ENCODE data around the gene UBE3A.
A peak's percentile ranks its signal among the peaks of the same experiment; 100 is the strongest.

UBE3A gene

DNA sequence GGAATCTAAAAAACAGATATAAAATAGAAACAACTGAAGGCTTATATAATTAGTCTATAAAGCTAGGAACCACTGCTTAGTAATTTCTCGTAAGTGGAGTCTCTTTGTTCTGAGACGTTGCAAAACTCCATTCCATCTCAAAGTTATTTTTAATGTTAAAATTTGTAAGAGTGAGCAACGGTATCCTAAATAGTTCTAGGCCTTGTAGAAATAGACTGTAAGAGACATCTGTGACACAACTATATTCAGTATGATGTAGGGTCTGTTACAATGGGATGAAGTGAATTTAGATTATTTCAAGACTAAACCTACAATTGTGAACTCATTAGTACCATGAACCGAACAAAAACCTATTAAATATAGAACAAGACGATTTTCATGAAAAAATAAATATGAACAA lies 57.2 kb downstream of the UBE3A start:
- no peak overlapping the region for H3K56ac ChIP-seq (ENCODE audit: low read length)
- no peak for DNase-seq
- H3K27ac ChIP-seq (ENCODE audit: low read depth, low read length), result no peak overlapping the region
- H3K4ac ChIP-seq (ENCODE audit: low read depth, low read length), result no peak overlapping the region
- whole genome bisulfite sequencing (ENCODE audit: extremely low coverage, insufficient coverage, low lambda C conversion rate), result no CpG with 5 or more reads among the region's 5 CpGs
- no peak overlapping the region for H3K9ac ChIP-seq (ENCODE audit: low read length)
- no peak overlapping the region for H2BK15ac ChIP-seq (replicated peaks; ENCODE audit: low read depth)
- H4K5ac ChIP-seq (ENCODE audit: low read length), result no peak overlapping the region
- H3K4me1 ChIP-seq (ENCODE audit: control insufficient read depth, low read depth, low read length), result no peaks in the 10 kb centered on the region
- no peaks in the 10 kb centered on the region for H3K27me3 ChIP-seq (ENCODE audit: insufficient read depth, low read length, poor library complexity)
- no peak overlapping the region for H3K23ac ChIP-seq (ENCODE audit: low read length)
- peaks cover 21% of the 10 kb centered on the region for H3K79me2 ChIP-seq (ENCODE audit: control insufficient read depth, insufficient read depth, low read length)
- no peak overlapping the region for H3K4me3 ChIP-seq (ENCODE audit: low read length)
- no peaks in the 10 kb centered on the region for H3K36me3 ChIP-seq (ENCODE audit: control insufficient read depth, insufficient read depth, low read length)
- no peak overlapping the region for H4K8ac ChIP-seq (ENCODE audit: low read depth, low read length)
- H3K4me2 ChIP-seq (ENCODE audit: low read length), result no peak overlapping the region
- H3K18ac ChIP-seq (ENCODE audit: low read length), result no peak overlapping the region
- no peak overlapping the region for H2AK5ac ChIP-seq (ENCODE audit: low read length)
- H2BK5ac ChIP-seq (ENCODE audit: low read length), result no peak overlapping the region
- H3K79me1 ChIP-seq (ENCODE audit: low read length), result peaks cover 2% of the 10 kb centered on the region
- no peak overlapping the region for H2BK120ac ChIP-seq (ENCODE audit: low read depth, low read length)

DNA sequence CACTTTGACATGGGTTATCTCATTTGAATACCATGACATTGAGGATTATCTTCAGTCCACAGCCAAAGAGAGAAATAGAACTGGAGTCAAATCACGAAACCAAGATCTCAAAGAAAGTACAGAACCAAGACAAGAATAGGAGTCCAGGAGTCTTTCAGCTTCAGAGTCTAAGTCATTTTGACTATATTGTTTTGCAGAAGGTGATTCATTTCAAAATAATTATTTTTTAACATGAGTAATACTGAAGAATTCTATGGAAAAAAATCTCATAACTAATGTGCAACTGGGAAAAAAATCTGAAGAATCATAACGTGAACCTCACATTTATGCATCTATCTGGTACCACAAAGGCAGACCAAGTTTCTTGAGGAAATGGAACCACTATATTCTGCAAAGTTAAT lies 60.3 kb downstream of the UBE3A start:
- H3K79me1 ChIP-seq (ENCODE audit: low read length), result peaks cover 5% of the 10 kb centered on the region
- no peak overlapping the region for H2BK120ac ChIP-seq (ENCODE audit: low read depth, low read length)
- H3K4me2 ChIP-seq (ENCODE audit: low read length), result no peak overlapping the region
- H2BK5ac ChIP-seq (ENCODE audit: low read length), result no peak overlapping the region
- H3K4me3 ChIP-seq (ENCODE audit: low read length), result no peak overlapping the region
- no peak overlapping the region for H3K23ac ChIP-seq (ENCODE audit: low read length)
- WGBS (ENCODE audit: extremely low coverage, insufficient coverage, low lambda C conversion rate), result no CpG with 5 or more reads among the region's 2 CpGs
- H3K36me3 ChIP-seq (ENCODE audit: control insufficient read depth, insufficient read depth, low read length), result no peaks in the 10 kb centered on the region
- H3K27me3 ChIP-seq (ENCODE audit: insufficient read depth, low read length, poor library complexity), result no peaks in the 10 kb centered on the region
- no peak overlapping the region for H4K8ac ChIP-seq (ENCODE audit: low read depth, low read length)
- no peak overlapping the region for H3K56ac ChIP-seq (ENCODE audit: low read length)
- no peaks in the 10 kb centered on the region for H3K4me1 ChIP-seq (ENCODE audit: control insufficient read depth, low read depth, low read length)
- no peak overlapping the region for H3K9ac ChIP-seq (ENCODE audit: low read length)
- H3K4ac ChIP-seq (ENCODE audit: low read depth, low read length), result no peak overlapping the region
- no peak overlapping the region for H3K18ac ChIP-seq (ENCODE audit: low read length)
- H2BK15ac ChIP-seq (replicated peaks; ENCODE audit: low read depth), result no peak overlapping the region
- no peak overlapping the region for H4K5ac ChIP-seq (ENCODE audit: low read length)
- H3K27ac ChIP-seq (ENCODE audit: low read depth, low read length), result no peak overlapping the region
- peaks cover 16% of the 10 kb centered on the region for H3K79me2 ChIP-seq (ENCODE audit: control insufficient read depth, insufficient read depth, low read length)
- DNase-seq, result no peak
- H2AK5ac ChIP-seq (ENCODE audit: low read length), result no peak overlapping the region

DNA sequence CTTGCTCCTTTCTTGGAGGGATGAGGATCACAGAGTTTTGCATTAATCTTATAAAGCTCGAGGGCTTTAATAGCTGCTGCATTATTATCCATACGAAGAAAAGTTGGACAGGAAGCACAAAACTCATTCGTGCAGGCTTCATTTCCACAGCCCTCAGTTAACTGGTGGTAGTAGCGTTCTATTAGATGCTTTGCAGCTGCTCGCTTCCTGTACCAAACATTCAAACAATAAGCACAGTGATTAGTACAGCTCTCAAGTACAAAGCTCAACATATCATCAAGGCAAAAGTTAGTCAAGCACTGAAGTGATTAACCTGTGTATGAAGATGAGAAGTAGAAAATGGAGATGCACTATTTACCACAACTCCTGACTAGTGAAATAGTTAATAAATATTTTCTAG lies 63.3 kb downstream of the UBE3A start:
- Histone ChIP-seq H3K27ac (ENCODE audit: low read depth, low read length) (no peak overlapping the region), H2AK5ac (ENCODE audit: low read length) (no peak overlapping the region), H3K4ac (ENCODE audit: low read depth, low read length) (no peak overlapping the region), H3K4me2 (ENCODE audit: low read length) (no peak overlapping the region), H4K5ac (ENCODE audit: low read length) (no peak overlapping the region), H3K36me3 (ENCODE audit: control insufficient read depth, insufficient read depth, low read length) (peaks cover 1% of the 10 kb centered on the region), H3K18ac (ENCODE audit: low read length) (no peak overlapping the region), H3K79me1 (ENCODE audit: low read length) (peaks cover 5% of the 10 kb centered on the region), H2BK15ac (replicated peaks; ENCODE audit: low read depth) (no peak overlapping the region), H2BK5ac (ENCODE audit: low read length) (no peak overlapping the region), H2BK120ac (ENCODE audit: low read depth, low read length) (no peak overlapping the region), H3K4me3 (ENCODE audit: low read length) (no peak overlapping the region), H3K9ac (ENCODE audit: low read length) (no peak overlapping the region), H3K56ac (ENCODE audit: low read length) (no peak overlapping the region), H3K4me1 (ENCODE audit: control insufficient read depth, low read depth, low read length) (no peaks in the 10 kb centered on the region), H3K23ac (ENCODE audit: low read length) (no peak overlapping the region), H4K8ac (ENCODE audit: low read depth, low read length) (no peak overlapping the region), H3K27me3 (ENCODE audit: insufficient read depth, low read length, poor library complexity) (no peaks in the 10 kb centered on the region), H3K79me2 (ENCODE audit: control insufficient read depth, insufficient read depth, low read length) (peaks cover 9% of the 10 kb centered on the region)
- no CpG with 5 or more reads among the region's 5 CpGs for WGBS (ENCODE audit: extremely low coverage, insufficient coverage, low lambda C conversion rate)
- no peak for DNase-seq

DNA sequence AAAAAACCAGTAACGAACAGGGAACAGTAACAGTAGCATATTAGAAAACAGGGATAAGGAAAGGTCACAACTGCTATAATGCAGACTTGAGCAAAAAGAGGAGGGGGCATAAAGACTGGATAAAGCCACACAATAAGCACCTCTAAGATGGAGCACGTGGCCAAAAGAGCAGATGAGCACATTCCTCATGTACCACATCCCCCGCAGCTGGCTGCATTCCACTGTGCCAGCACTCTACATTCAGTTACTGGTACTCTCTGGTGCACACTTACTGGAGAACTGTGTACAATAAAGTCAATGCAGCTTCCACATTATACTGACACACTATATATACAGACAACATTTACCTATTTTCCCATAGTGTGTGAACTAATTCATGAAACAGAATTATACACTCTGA lies 64.7 kb downstream of the UBE3A start:
- Histone ChIP-seq H3K23ac (ENCODE audit: low read length) (no peak overlapping the region), H3K56ac (ENCODE audit: low read length) (no peak overlapping the region), H3K4ac (ENCODE audit: low read depth, low read length) (no peak overlapping the region), H3K27ac (ENCODE audit: low read depth, low read length) (no peak overlapping the region), H3K4me3 (ENCODE audit: low read length) (no peak overlapping the region), H3K27me3 (ENCODE audit: insufficient read depth, low read length, poor library complexity) (no peaks in the 10 kb centered on the region), H3K36me3 (ENCODE audit: control insufficient read depth, insufficient read depth, low read length) (peaks cover 1% of the 10 kb centered on the region), H3K79me1 (ENCODE audit: low read length) (peaks cover 5% of the 10 kb centered on the region), H3K79me2 (ENCODE audit: control insufficient read depth, insufficient read depth, low read length) (peaks cover 6% of the 10 kb centered on the region), H2AK5ac (ENCODE audit: low read length) (no peak overlapping the region), H2BK120ac (ENCODE audit: low read depth, low read length) (no peak overlapping the region), H3K9ac (ENCODE audit: low read length) (no peak overlapping the region), H2BK5ac (ENCODE audit: low read length) (no peak overlapping the region), H4K8ac (ENCODE audit: low read depth, low read length) (no peak overlapping the region), H3K18ac (ENCODE audit: low read length) (no peak overlapping the region), H2BK15ac (replicated peaks; ENCODE audit: low read depth) (no peak overlapping the region), H3K4me2 (ENCODE audit: low read length) (no peak overlapping the region), H3K4me1 (ENCODE audit: control insufficient read depth, low read depth, low read length) (no peaks in the 10 kb centered on the region), H4K5ac (ENCODE audit: low read length) (no peak overlapping the region)
- WGBS (ENCODE audit: extremely low coverage, insufficient coverage, low lambda C conversion rate), result no CpG with 5 or more reads among the region's 3 CpGs
- no peak for DNase-seq

DNA sequence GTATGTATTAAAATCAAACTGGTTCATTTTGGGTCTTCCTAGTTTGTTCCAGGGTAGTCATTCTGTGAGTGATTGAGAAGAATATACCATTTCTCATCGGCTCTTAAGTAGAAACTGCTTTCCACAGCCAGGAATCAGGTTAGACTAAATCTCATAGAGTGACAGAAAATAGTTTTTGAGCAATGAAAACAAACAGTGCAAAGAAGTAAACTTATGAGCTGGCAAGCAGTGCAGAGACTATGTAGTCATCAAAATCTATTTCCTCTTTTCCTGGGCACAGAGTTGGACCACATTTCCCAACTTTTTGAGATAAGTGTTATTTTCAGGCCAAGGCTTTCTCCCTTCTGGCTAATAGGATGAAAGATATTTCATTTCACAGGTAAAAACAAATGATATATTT lies 66.5 kb downstream of the UBE3A start:
- no peak overlapping the region for H3K18ac ChIP-seq (ENCODE audit: low read length)
- no peaks in the 10 kb centered on the region for H3K4me1 ChIP-seq (ENCODE audit: control insufficient read depth, low read depth, low read length)
- H2BK15ac ChIP-seq (replicated peaks; ENCODE audit: low read depth), result no peak overlapping the region
- WGBS (ENCODE audit: extremely low coverage, insufficient coverage, low lambda C conversion rate), result no CpG with 5 or more reads among the region's 1 CpG
- no peak overlapping the region for H3K27ac ChIP-seq (ENCODE audit: low read depth, low read length)
- peaks cover 5% of the 10 kb centered on the region for H3K79me1 ChIP-seq (ENCODE audit: low read length)
- H3K27me3 ChIP-seq (ENCODE audit: insufficient read depth, low read length, poor library complexity), result no peaks in the 10 kb centered on the region
- no peak overlapping the region for H3K4ac ChIP-seq (ENCODE audit: low read depth, low read length)
- H3K79me2 ChIP-seq (ENCODE audit: control insufficient read depth, insufficient read depth, low read length), result peaks cover 5% of the 10 kb centered on the region
- no peak overlapping the region for H2BK5ac ChIP-seq (ENCODE audit: low read length)
- H2BK120ac ChIP-seq (ENCODE audit: low read depth, low read length), result no peak overlapping the region
- H3K36me3 ChIP-seq (ENCODE audit: control insufficient read depth, insufficient read depth, low read length), result peaks cover 1% of the 10 kb centered on the region
- H3K4me3 ChIP-seq (ENCODE audit: low read length), result no peak overlapping the region
- H4K8ac ChIP-seq (ENCODE audit: low read depth, low read length), result no peak overlapping the region
- H3K4me2 ChIP-seq (ENCODE audit: low read length), result no peak overlapping the region
- no peak for DNase-seq
- no peak overlapping the region for H2AK5ac ChIP-seq (ENCODE audit: low read length)
- no peak overlapping the region for H3K56ac ChIP-seq (ENCODE audit: low read length)
- no peak overlapping the region for H4K5ac ChIP-seq (ENCODE audit: low read length)
- no peak overlapping the region for H3K23ac ChIP-seq (ENCODE audit: low read length)
- H3K9ac ChIP-seq (ENCODE audit: low read length), result no peak overlapping the region

DNA sequence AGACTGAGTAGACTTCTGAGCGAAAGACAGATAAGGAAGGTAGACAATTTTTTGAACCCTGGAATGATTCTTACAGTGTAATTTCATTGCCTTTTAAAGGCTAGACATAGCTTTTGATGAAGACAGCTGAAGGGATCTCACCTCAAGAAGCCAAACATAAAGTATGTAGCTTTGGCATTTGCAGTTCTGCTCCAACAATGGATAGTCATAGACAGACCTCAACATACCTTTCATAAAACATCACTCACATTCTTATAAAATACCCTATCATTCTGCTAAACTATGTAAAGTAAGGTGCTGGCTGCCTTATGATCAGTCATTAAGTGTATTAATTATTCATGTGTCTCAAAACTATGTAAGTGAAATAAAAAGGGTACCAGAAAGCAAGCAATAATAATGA lies 70.0 kb downstream of the UBE3A start:
- no peak overlapping the region for H3K23ac ChIP-seq (ENCODE audit: low read length)
- no peak overlapping the region for H3K9ac ChIP-seq (ENCODE audit: low read length)
- peaks cover 2% of the 10 kb centered on the region for H3K79me1 ChIP-seq (ENCODE audit: low read length)
- WGBS (ENCODE audit: extremely low coverage, insufficient coverage, low lambda C conversion rate), result no CpG with 5 or more reads among the region's 1 CpG
- H3K27me3 ChIP-seq (ENCODE audit: insufficient read depth, low read length, poor library complexity), result no peaks in the 10 kb centered on the region
- H3K56ac ChIP-seq (ENCODE audit: low read length), result no peak overlapping the region
- H2BK15ac ChIP-seq (replicated peaks; ENCODE audit: low read depth), result no peak overlapping the region
- no peak overlapping the region for H3K4me3 ChIP-seq (ENCODE audit: low read length)
- H4K8ac ChIP-seq (ENCODE audit: low read depth, low read length), result no peak overlapping the region
- peak; percentile 11 for DNase-seq
- peaks cover 2% of the 10 kb centered on the region for H3K79me2 ChIP-seq (ENCODE audit: control insufficient read depth, insufficient read depth, low read length)
- H2BK5ac ChIP-seq (ENCODE audit: low read length), result no peak overlapping the region
- peaks cover 1% of the 10 kb centered on the region for H3K36me3 ChIP-seq (ENCODE audit: control insufficient read depth, insufficient read depth, low read length)
- no peak overlapping the region for H3K27ac ChIP-seq (ENCODE audit: low read depth, low read length)
- H2BK120ac ChIP-seq (ENCODE audit: low read depth, low read length), result no peak overlapping the region
- no peak overlapping the region for H2AK5ac ChIP-seq (ENCODE audit: low read length)
- H4K5ac ChIP-seq (ENCODE audit: low read length), result no peak overlapping the region
- H3K18ac ChIP-seq (ENCODE audit: low read length), result no peak overlapping the region
- H3K4me1 ChIP-seq (ENCODE audit: control insufficient read depth, low read depth, low read length), result no peaks in the 10 kb centered on the region
- no peak overlapping the region for H3K4ac ChIP-seq (ENCODE audit: low read depth, low read length)
- H3K4me2 ChIP-seq (ENCODE audit: low read length), result no peak overlapping the region

All from mesendoderm (in vitro differentiated cells).